GM12873 (cell line): ENCODE results near the gene CALD1.

ENCODE experiments used
- CTCF ChIP-seq: IDR thresholded peaks from 2 replicates; pipeline ENCODE4 v1.5.1; 2012; ENCODE audit warnings: low read depth, mild to moderate bottlenecking, moderate library complexity, low read length, control low read depth; ENCODE audit not compliant: insufficient read depth; ENCODE audit errors: missing control alignments

Gene CALD1

GRCh38 chr7:134782121-134782623, 2.7 kb downstream of the CALD1 start:
- no peak for TF ChIP-seq CTCF

GRCh38 chr7:134783294-134784069, 4.0 kb downstream of the CALD1 start:
- TF ChIP-seq CTCF: no peak

- TF ChIP-seq CTCF: no peak
Observed at GRCh38 chr7:134784251-134785049, 5.0 kb downstream of the CALD1 start.

GRCh38 chr7:134785842-134786241, 6.4 kb downstream of the CALD1 start:
- no peak for TF ChIP-seq CTCF

GRCh38 chr7:134787064-134787463, 7.6 kb downstream of the CALD1 start:
- TF ChIP-seq CTCF: no peak

GRCh38 chr7:134787720-134788119, 8.3 kb downstream of the CALD1 start:
- no peak for TF ChIP-seq CTCF

- no peak for TF ChIP-seq CTCF
Observed at GRCh38 chr7:134788191-134788590, 8.8 kb downstream of the CALD1 start.
